ENCODE results near the gene SNAP47.

DNA sequence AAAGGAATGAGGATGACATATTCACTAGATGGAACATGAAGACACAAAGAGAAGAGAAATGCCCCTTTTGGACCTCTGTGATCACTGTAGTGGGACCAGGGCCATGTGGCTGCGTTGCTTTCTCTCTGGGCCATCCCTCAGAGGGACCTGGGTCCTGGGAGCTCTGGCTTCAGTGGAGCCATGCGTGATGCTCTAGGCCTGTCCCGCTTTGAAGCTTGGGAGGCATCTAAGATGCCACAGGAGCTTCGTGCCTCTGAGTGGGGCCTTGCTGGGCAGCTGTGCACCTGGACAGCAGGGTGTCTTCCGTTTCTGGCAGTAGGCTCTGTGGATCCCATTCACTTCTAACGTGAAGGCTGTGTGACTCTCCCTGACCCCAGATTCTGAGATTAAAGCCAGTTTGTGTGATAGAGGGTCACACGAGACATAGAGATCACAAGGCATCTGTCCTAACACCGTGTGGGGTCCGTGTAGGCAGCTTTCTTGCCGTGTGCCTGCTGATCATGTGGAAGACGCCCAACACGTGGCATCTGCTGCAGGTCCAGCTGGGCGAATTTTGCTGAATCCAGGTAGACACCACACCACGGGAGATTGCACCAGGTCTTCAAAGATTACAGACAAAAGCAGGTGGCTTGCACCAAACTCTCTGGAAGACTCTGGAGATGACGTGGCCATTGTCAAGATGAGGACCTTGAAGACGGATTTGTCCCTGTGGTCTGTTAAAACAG lies 63.0 kb downstream of the SNAP47 start:
- TF ChIP-seq POLR2AphosphoS5 (IDR thresholded peaks at IDR 0.05; ENCODE audit: low read depth, low read length) (no peak), POLR2A (IDR thresholded peaks at IDR 0.05; ENCODE audit: low read depth, low read length) (no peak), TAF1 (IDR thresholded peaks at IDR 0.05; ENCODE audit: low read depth, low read length) (no peak), POU2F2 (IDR thresholded peaks at IDR 0.05; ENCODE audit: low read depth, low read length) (no peak), SPI1 (IDR thresholded peaks at IDR 0.05; ENCODE audit: low read depth, low read length) (no peak), PAX5 (IDR thresholded peaks at IDR 0.05; ENCODE audit: insufficient read depth, low read length, severe bottlenecking) (no peak)

Data from GM12891 (cell line).